Activated T-cell treated with anti-CD3 and anti-CD28 coated beads, Interleukin-2, amount 50 U/mL, for 24 hours (primary cell): ENCODE data around the gene AFF3.

Experiments used
- DNase-seq: peaks from one replicate; pipeline ENCODE4 v3.0.0-alpha.2; 2020
- H3K27ac Mint-ChIP-seq: 2 replicates; pipeline ENCODE4 v1.8.0; 2020; ENCODE audit warnings: mild to moderate bottlenecking, mixed read lengths
- H3K27me3 Mint-ChIP-seq: 2 replicates; pipeline ENCODE4 v1.8.0; 2020; ENCODE audit warnings: mixed read lengths
- H3K36me3 Mint-ChIP-seq: 2 replicates; pipeline ENCODE4 v1.8.0; 2020; ENCODE audit warnings: low read depth, mixed read lengths
- H3K4me1 Mint-ChIP-seq: 2 replicates; pipeline ENCODE4 v1.8.0; 2020; ENCODE audit warnings: low read depth, mixed read lengths
- H3K4me3 Mint-ChIP-seq: 2 replicates; pipeline ENCODE4 v1.8.0; 2020; ENCODE audit warnings: mild to moderate bottlenecking, moderate library complexity, mixed read lengths
- H3K9me3 Mint-ChIP-seq: 2 replicates; pipeline ENCODE4 v1.8.0; 2020; ENCODE audit warnings: mixed read lengths

Gene AFF3

DNA sequence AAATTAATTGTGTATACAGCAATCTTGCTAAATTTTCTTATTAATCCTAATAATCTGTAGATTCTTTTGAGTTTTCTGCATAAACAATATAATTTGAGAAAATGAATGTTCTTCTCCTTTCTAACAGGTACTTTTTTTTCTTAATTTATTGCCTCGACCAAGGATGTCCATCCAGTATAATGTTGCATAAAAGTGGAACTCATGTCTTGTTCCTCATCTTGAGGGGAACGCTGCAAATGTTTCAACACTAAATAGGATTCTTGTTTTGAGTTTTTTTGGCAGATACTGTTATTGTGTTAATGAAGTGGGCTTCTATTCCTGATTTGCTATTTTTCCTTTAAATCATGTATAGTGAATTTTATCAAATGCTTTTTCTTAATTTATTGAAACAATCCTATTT lies 408.2 kb downstream of the AFF3 start:
- no peak for DNase-seq
- no peaks in the 10 kb centered on the region for H3K27me3 Mint-ChIP-seq
- H3K36me3 Mint-ChIP-seq, result no peaks in the 10 kb centered on the region
- no peak overlapping the region for H3K27ac Mint-ChIP-seq
- no peaks in the 10 kb centered on the region for H3K4me1 Mint-ChIP-seq
- H3K4me3 Mint-ChIP-seq, result no peak overlapping the region
- no peaks in the 10 kb centered on the region for H3K9me3 Mint-ChIP-seq

GRCh38 chr2:99729104-99730025 lies 413.0 kb downstream of the AFF3 start:
- no peaks in the 10 kb centered on the region for H3K36me3 Mint-ChIP-seq
- no peak overlapping the region for H3K4me3 Mint-ChIP-seq
- no peak for DNase-seq
- no peaks in the 10 kb centered on the region for H3K4me1 Mint-ChIP-seq
- H3K27me3 Mint-ChIP-seq, result no peaks in the 10 kb centered on the region
- H3K9me3 Mint-ChIP-seq, result no peaks in the 10 kb centered on the region
- H3K27ac Mint-ChIP-seq, result no peak overlapping the region

DNA sequence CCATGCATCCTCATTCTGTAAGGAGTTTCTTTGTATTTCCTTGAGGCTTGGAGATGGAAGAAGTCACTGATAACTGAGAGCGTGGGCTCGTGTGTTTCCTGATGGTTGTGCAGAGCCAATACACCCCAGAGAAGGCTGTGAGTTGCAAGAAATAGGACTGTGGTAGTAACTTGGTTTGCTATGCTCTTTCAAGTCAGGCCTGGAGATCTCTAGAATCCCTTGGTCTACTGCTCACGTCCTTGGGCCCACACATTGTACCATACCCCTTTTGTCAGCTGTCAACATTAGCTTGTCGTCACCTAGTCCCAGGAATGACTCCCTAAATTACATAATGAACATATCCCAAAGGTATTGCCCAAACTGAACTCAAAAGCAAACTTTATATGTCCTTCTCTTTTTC lies 414.2 kb downstream of the AFF3 start:
- no peak for DNase-seq
- H3K36me3 Mint-ChIP-seq, result no peaks in the 10 kb centered on the region
- H3K4me3 Mint-ChIP-seq, result no peak overlapping the region
- H3K4me1 Mint-ChIP-seq, result no peaks in the 10 kb centered on the region
- no peak overlapping the region for H3K27ac Mint-ChIP-seq
- peaks cover 4% of the 10 kb centered on the region for H3K9me3 Mint-ChIP-seq
- no peaks in the 10 kb centered on the region for H3K27me3 Mint-ChIP-seq

DNA sequence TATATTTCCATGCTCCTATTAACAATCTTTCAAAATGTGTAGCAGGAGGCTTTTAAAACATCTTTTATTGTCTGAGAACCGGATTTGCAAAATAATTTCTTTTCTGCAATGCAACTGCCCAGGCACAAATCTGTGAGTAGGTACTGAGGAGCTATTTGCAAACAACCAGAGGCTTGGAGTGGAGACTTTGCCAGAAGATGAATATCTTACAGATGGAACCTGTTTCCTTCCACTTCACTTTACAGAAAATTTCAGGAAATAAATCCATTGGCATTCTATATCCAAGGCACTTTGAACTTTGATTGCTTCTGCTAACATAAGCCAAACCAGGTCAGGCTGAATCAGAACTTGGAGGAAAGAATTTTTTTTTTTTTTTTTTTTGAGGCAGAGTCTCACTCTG lies 415.2 kb downstream of the AFF3 start:
- no peak overlapping the region for H3K27ac Mint-ChIP-seq
- H3K27me3 Mint-ChIP-seq, result no peaks in the 10 kb centered on the region
- H3K36me3 Mint-ChIP-seq, result no peaks in the 10 kb centered on the region
- peaks cover 12% of the 10 kb centered on the region for H3K9me3 Mint-ChIP-seq
- H3K4me1 Mint-ChIP-seq, result no peaks in the 10 kb centered on the region
- DNase-seq, result no peak
- no peak overlapping the region for H3K4me3 Mint-ChIP-seq

DNA sequence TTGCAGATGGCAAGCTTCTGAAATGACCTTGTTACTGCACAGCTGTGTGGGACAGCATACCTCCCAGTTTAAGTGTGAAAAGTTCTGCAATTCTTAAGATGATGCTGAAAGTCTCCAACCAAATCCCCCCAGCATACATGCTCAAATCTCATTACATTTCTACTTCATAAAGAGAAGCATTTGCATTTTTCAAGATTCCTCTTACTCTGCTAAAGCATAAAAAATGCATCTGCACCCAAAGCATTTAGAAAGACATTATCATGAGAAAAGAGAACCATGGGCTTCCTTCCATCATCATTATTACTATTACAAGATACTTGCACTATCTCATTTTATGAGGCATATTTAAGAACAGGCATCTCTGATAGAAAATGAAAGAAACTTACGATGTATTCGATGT lies 415.7 kb downstream of the AFF3 start:
- no peaks in the 10 kb centered on the region for H3K4me1 Mint-ChIP-seq
- no peak overlapping the region for H3K4me3 Mint-ChIP-seq
- peaks cover 2% of the 10 kb centered on the region for H3K36me3 Mint-ChIP-seq
- DNase-seq, result no peak
- no peak overlapping the region for H3K27ac Mint-ChIP-seq
- H3K27me3 Mint-ChIP-seq, result no peaks in the 10 kb centered on the region
- peaks cover 17% of the 10 kb centered on the region for H3K9me3 Mint-ChIP-seq

- no peak for DNase-seq
- Mint-ChIP-seq H3K9me3 (peaks cover 20% of the 10 kb centered on the region), H3K36me3 (peaks cover 2% of the 10 kb centered on the region), H3K4me3 (no peak overlapping the region), H3K27ac (no peak overlapping the region), H3K4me1 (no peaks in the 10 kb centered on the region), H3K27me3 (no peaks in the 10 kb centered on the region)
These were observed 416.6 kb downstream of the AFF3 start for GRCh38 chr2:99725820-99726219.

DNA sequence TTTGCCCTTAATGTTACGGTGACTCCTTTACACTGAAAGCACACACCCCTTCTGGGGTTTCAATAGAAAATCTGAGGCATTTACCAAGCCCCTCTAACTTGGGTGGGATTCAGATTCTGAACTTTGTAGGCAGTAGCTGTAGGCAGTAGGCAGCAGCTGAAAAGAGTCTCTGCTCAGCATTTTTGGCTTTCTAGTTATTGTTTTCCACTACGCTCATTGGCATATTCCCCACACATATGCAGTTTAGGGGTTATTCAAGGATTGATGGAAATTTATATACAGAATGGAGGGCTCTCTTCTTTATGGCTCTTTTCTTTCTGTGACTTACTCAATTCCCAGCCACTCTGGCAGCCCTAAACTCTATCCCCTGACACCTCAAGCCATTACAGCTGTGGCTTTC lies 419.9 kb downstream of the AFF3 start:
- H3K27ac Mint-ChIP-seq, result no peak overlapping the region
- no peaks in the 10 kb centered on the region for H3K4me1 Mint-ChIP-seq
- H3K27me3 Mint-ChIP-seq, result no peaks in the 10 kb centered on the region
- H3K9me3 Mint-ChIP-seq, result peaks cover 20% of the 10 kb centered on the region
- no peak for DNase-seq
- no peak overlapping the region for H3K4me3 Mint-ChIP-seq
- H3K36me3 Mint-ChIP-seq, result peaks cover 2% of the 10 kb centered on the region

- no peaks in the 10 kb centered on the region for H3K4me1 Mint-ChIP-seq
- H3K4me3 Mint-ChIP-seq, result no peak overlapping the region
- no peak for DNase-seq
- peaks cover 2% of the 10 kb centered on the region for H3K36me3 Mint-ChIP-seq
- no peak overlapping the region for H3K27ac Mint-ChIP-seq
- H3K9me3 Mint-ChIP-seq, result peaks cover 20% of the 10 kb centered on the region
- H3K27me3 Mint-ChIP-seq, result no peaks in the 10 kb centered on the region
These were observed 423.3 kb downstream of the AFF3 start for GRCh38 chr2:99719102-99719501.

- H3K9me3 Mint-ChIP-seq, result no peaks in the 10 kb centered on the region
- H3K27ac Mint-ChIP-seq, result no peak overlapping the region
- no peak for DNase-seq
- H3K4me3 Mint-ChIP-seq, result no peak overlapping the region
- H3K27me3 Mint-ChIP-seq, result no peaks in the 10 kb centered on the region
- no peaks in the 10 kb centered on the region for H3K36me3 Mint-ChIP-seq
- no peaks in the 10 kb centered on the region for H3K4me1 Mint-ChIP-seq
These were observed 426.4 kb downstream of the AFF3 start for GRCh38 chr2:99715956-99716355.

DNA sequence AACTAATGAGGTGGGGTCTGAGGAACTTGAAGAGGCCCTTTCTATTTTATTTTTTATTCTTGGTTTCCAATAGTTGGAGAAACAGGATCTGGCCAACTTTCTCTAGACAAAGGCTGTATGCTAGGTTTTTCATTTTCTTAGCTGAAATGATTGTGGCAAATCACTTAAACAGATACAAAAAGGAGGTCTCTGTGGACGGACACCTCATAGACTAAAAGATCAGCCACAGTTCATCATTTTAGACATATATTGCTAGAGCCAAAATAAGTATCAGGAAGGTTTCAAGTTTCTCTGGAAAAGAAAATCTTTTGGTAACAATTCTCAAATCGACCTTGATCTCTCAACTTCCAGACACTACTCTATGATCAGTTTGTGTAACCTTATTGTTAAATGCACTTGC lies 428.0 kb downstream of the AFF3 start:
- H3K36me3 Mint-ChIP-seq, result no peaks in the 10 kb centered on the region
- no peaks in the 10 kb centered on the region for H3K27me3 Mint-ChIP-seq
- no peaks in the 10 kb centered on the region for H3K4me1 Mint-ChIP-seq
- no peak overlapping the region for H3K27ac Mint-ChIP-seq
- no peaks in the 10 kb centered on the region for H3K9me3 Mint-ChIP-seq
- no peak for DNase-seq
- no peak overlapping the region for H3K4me3 Mint-ChIP-seq

- no peak for DNase-seq
- Mint-ChIP-seq H3K4me1 (no peaks in the 10 kb centered on the region), H3K27ac (no peak overlapping the region), H3K36me3 (no peaks in the 10 kb centered on the region), H3K27me3 (no peaks in the 10 kb centered on the region), H3K9me3 (no peaks in the 10 kb centered on the region), H3K4me3 (no peak overlapping the region)
These were observed 431.2 kb downstream of the AFF3 start for GRCh38 chr2:99711144-99711543.

- H3K36me3 Mint-ChIP-seq, result no peaks in the 10 kb centered on the region
- H3K4me1 Mint-ChIP-seq, result no peaks in the 10 kb centered on the region
- H3K4me3 Mint-ChIP-seq, result no peak overlapping the region
- no peak for DNase-seq
- H3K27me3 Mint-ChIP-seq, result no peaks in the 10 kb centered on the region
- no peaks in the 10 kb centered on the region for H3K9me3 Mint-ChIP-seq
- no peak overlapping the region for H3K27ac Mint-ChIP-seq
These were observed 431.7 kb downstream of the AFF3 start for GRCh38 chr2:99710721-99711120.

- no peak overlapping the region for H3K27ac Mint-ChIP-seq
- H3K27me3 Mint-ChIP-seq, result no peaks in the 10 kb centered on the region
- DNase-seq, result no peak
- no peaks in the 10 kb centered on the region for H3K36me3 Mint-ChIP-seq
- no peak overlapping the region for H3K4me3 Mint-ChIP-seq
- no peaks in the 10 kb centered on the region for H3K9me3 Mint-ChIP-seq
- H3K4me1 Mint-ChIP-seq, result no peaks in the 10 kb centered on the region
These were observed 433.2 kb downstream of the AFF3 start for GRCh38 chr2:99709229-99709628.

DNA sequence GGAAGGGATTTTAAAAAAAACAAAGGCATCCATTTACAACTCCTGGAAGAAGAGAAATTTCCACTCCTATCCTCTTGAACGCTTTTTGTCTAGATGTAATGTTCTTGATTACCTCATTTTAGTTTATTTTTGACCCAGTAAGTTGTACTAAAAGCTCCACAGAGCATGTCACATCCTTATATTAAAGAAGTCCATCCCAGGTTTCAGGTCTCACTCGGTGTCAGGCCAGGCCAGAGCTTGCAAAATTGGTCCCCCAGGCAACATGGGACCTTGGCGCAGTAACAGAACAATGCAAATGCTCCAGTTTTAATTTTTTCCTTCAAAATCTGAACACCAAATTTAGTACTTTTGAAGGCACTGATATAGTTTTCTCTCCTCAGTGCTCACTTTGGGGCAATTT lies 434.2 kb downstream of the AFF3 start:
- H3K27ac Mint-ChIP-seq, result no peak overlapping the region
- no peak for DNase-seq
- no peaks in the 10 kb centered on the region for H3K4me1 Mint-ChIP-seq
- H3K27me3 Mint-ChIP-seq, result no peaks in the 10 kb centered on the region
- no peaks in the 10 kb centered on the region for H3K9me3 Mint-ChIP-seq
- no peaks in the 10 kb centered on the region for H3K36me3 Mint-ChIP-seq
- no peak overlapping the region for H3K4me3 Mint-ChIP-seq

DNA sequence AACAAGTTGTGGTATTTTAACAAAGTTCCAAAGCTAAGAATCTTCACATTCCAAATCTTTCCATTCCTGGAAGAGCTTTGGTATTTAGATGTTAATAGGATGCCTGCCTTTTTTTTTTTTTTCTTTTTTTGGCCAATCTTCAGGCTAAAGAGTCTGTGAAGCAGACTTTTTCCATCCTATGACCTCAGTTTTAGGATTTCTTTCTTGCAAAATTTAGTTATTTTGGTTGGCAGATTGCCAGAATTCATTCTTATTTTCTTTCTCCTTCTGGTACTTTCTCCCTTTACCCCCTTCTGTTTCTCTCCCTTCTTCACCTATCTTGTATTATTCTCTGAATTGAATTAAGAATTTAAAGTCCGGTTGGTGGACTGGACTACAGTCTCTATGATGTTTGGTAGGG lies 434.8 kb downstream of the AFF3 start:
- H3K4me3 Mint-ChIP-seq, result no peak overlapping the region
- no peaks in the 10 kb centered on the region for H3K27me3 Mint-ChIP-seq
- DNase-seq, result no peak
- no peaks in the 10 kb centered on the region for H3K36me3 Mint-ChIP-seq
- no peaks in the 10 kb centered on the region for H3K9me3 Mint-ChIP-seq
- H3K4me1 Mint-ChIP-seq, result no peaks in the 10 kb centered on the region
- H3K27ac Mint-ChIP-seq, result no peak overlapping the region

GRCh38 chr2:99706735-99707134 lies 435.7 kb downstream of the AFF3 start:
- H3K4me1 Mint-ChIP-seq, result peaks cover under 1% of the 10 kb centered on the region
- no peaks in the 10 kb centered on the region for H3K36me3 Mint-ChIP-seq
- H3K9me3 Mint-ChIP-seq, result no peaks in the 10 kb centered on the region
- no peak overlapping the region for H3K4me3 Mint-ChIP-seq
- DNase-seq, result no peak
- no peak overlapping the region for H3K27ac Mint-ChIP-seq
- H3K27me3 Mint-ChIP-seq, result no peaks in the 10 kb centered on the region
